Measurements from ENCODE around the gene ZNG1B. TPM values are rescaled to one million over a fixed set of nuclear protein-coding genes. Genes with fewer than 3 reads are reported as not detected.
"Not testable (repeated sequence)": the region's sequence is repeated elsewhere in the genome, so short reads cannot be mapped to it uniquely, and the experiment has no call there.

Gene ZNG1B
- polyA plus RNA-seq, 1 of the 3 experiments (the other 2 are of a cell fraction), result 14.5 TPM

DNA sequence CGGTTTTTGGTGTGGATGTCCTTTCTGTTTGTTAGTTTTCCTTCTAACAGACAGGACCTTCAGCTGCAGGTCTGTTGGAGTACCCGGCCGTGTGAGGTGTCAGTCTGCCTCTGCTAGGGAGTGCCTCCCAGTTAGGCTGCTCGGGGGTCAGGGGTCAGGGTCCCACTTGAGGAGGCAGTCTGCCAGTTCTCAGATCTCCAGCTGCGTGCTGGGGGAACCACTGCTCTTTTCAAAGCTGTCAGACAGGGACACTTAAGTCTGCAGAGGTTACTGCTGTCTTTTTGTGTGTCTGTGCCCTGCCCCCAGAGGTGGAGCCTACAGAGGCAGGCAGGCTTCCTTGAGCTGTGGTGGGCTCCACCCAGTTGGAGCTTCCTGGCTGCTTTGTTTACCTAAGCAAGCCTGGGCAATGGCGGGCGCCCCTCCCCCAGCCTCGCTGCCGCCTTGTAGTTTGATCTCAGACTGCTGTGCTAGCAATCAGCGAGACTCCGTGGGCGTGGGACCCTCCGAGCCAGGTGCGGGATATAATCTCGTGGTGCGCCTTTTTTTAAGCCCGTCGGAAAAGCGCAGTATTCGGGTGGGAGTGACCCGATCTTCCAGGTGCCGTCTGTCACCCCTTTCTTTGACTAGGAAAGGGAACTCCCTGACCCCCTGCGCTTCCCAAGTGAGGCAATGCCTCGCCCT is 39.3 kb downstream of the ZNG1B start:
- H3K4me2 ChIP-seq; H3K36me3 ChIP-seq (replicated peaks in 1 of 2; ENCODE audit: control insufficient read depth in 1 of 2, insufficient read depth in 2 of 2, low read length in 1 of 2); CTCF ChIA-PET; DNase-seq; H3K9me2 ChIP-seq; H3K27ac ChIP-seq (ENCODE audit: low read depth in 2 of 2, low read length in 1 of 2); H4K20me1 ChIP-seq (ENCODE audit: insufficient read depth); H2AFZ ChIP-seq (ENCODE audit: low read depth); POLR2A ChIA-PET; H3K4me1 ChIP-seq (ENCODE audit: control insufficient read depth in 1 of 2, insufficient read depth in 2 of 2, low read depth in 1 of 2, low read length in 1 of 2); H3K9ac ChIP-seq; H3K4me3 ChIP-seq (ENCODE audit: low read depth in 2 of 2, low read length in 1 of 2); H3K79me2 ChIP-seq (ENCODE audit: insufficient read depth); H3K27me3 ChIP-seq (ENCODE audit: insufficient read depth); H3K9me3 ChIP-seq; H3F3A ChIP-seq (replicated peaks; ENCODE audit: insufficient read depth): not testable (repeated sequence)
- 99% methylated on average over 17 of the region's 24 CpGs for WGBS (ENCODE audit: low lambda C conversion rate)

DNA sequence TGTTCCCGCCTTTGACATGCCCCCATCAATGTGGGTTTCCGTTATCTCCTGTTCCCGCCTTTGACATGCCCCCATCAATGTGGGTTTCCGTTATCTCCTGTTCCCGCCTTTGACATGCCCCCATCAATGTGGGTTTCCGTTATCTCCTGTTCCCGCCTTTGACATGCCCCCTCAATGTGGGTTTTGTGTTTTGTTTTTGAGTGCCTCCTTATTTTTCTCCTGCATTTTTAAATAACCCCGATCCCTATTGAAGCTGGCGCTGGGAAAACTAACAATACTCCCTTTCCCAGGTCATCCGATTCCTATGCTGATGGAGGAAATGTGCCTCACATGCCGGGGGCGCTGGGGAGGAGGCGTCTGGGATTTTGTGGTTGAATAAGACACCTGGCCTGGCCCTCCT is 59.0 kb downstream of the ZNG1B start:
- H4K20me1 ChIP-seq (ENCODE audit: insufficient read depth); CTCF ChIA-PET; POLR2A ChIA-PET; H3K79me2 ChIP-seq (ENCODE audit: insufficient read depth); H3K27ac ChIP-seq (ENCODE audit: low read depth in 2 of 2, low read length in 1 of 2); H3K4me1 ChIP-seq (ENCODE audit: control insufficient read depth in 1 of 2, insufficient read depth in 2 of 2, low read depth in 1 of 2, low read length in 1 of 2); DNase-seq; H3K36me3 ChIP-seq (replicated peaks in 1 of 2; ENCODE audit: control insufficient read depth in 1 of 2, insufficient read depth in 2 of 2, low read length in 1 of 2); H3K4me2 ChIP-seq; H3K4me3 ChIP-seq (ENCODE audit: low read depth in 2 of 2, low read length in 1 of 2); H2AFZ ChIP-seq (ENCODE audit: low read depth); H3F3A ChIP-seq (replicated peaks; ENCODE audit: insufficient read depth); H3K9me2 ChIP-seq; H3K9ac ChIP-seq; H3K27me3 ChIP-seq (ENCODE audit: insufficient read depth); H3K9me3 ChIP-seq: not testable (repeated sequence)
- 98% methylated on average over 13 of the region's 13 CpGs for WGBS (ENCODE audit: low lambda C conversion rate)

DNA sequence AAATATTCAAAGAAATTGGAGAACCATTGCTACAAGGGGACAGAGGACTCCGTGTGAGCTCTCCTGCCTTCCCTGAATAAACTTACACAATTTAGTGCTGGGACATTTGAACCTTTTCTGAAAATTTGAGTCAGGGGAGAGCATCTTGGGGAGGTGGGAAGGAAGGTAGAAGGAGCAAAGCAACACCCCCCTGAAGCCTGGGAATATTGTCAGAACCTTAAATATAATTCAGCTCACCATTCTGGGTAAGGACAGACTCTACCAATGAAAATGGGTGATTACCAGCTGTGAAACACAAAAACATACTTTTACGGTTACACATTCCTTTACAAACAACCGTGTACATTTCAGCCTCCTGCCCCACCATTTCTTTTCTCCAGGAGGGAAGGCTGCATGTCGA is 60.9 kb downstream of the ZNG1B start, which contains the start of gene FOXD4L1:
FOXD4L1 (plus strand) TSS at position 301 of the 400 bp plus-strand sequence. CDS start 592 bp downstream, outside the sequence.
- CTCF ChIA-PET; H3K79me2 ChIP-seq (ENCODE audit: insufficient read depth); H3K4me2 ChIP-seq; H3K9ac ChIP-seq; H3K9me2 ChIP-seq; H3K27ac ChIP-seq (ENCODE audit: low read depth in 2 of 2, low read length in 1 of 2); H2AFZ ChIP-seq (ENCODE audit: low read depth); H3F3A ChIP-seq (replicated peaks; ENCODE audit: insufficient read depth); DNase-seq; H3K4me1 ChIP-seq (ENCODE audit: control insufficient read depth in 1 of 2, insufficient read depth in 2 of 2, low read depth in 1 of 2, low read length in 1 of 2); H3K4me3 ChIP-seq (ENCODE audit: low read depth in 2 of 2, low read length in 1 of 2); H3K27me3 ChIP-seq (ENCODE audit: insufficient read depth); H4K20me1 ChIP-seq (ENCODE audit: insufficient read depth); POLR2A ChIA-PET; H3K36me3 ChIP-seq (replicated peaks in 1 of 2; ENCODE audit: control insufficient read depth in 1 of 2, insufficient read depth in 2 of 2, low read length in 1 of 2); H3K9me3 ChIP-seq: not testable (repeated sequence)
- WGBS (ENCODE audit: low lambda C conversion rate), result 87% methylated on average over 4 of the region's 4 CpGs

DNA sequence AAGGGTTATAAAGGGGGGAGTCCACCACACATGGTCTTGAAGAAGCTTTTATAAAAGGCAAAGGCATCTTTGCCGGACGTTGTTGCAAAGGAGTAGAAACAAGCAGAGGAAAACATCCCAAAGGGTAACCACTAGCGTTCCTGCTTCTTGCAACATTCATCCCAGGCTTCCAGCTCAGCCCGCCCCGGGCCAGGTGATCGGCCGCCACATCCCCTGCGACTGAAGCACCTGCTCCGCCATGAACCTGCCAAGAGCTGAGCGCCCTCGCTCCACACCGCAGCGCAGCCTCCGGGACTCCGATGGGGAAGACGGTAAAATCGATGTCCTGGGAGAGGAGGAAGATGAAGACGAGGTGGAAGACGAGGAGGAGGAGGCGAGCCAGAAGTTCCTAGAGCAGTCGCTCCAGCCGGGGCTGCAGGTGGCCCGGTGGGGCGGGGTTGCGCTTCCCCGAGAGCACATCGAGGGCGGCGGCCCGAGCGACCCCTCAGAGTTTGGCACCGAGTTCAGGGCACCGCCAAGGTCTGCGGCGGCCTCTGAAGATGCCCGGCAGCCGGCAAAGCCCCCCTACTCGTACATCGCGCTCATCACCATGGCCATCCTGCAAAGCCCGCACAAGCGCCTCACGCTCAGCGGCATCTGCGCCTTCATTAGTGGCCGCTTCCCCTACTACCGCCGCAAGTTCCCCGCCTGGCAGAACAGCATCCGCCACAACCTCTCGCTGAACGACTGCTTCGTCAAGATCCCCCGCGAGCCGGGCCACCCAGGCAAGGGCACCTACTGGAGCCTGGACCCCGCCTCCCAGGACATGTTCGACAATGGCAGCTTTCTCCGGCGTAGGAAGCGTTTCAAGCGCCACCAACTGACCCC is 61.8 kb downstream of the ZNG1B start:
- H2AFZ ChIP-seq (ENCODE audit: low read depth); H3K4me3 ChIP-seq (ENCODE audit: low read depth in 2 of 2, low read length in 1 of 2); H3K4me2 ChIP-seq; H3F3A ChIP-seq (replicated peaks; ENCODE audit: insufficient read depth); H3K9ac ChIP-seq; H3K9me2 ChIP-seq; H3K36me3 ChIP-seq (replicated peaks in 1 of 2; ENCODE audit: control insufficient read depth in 1 of 2, insufficient read depth in 2 of 2, low read length in 1 of 2); H4K20me1 ChIP-seq (ENCODE audit: insufficient read depth); H3K9me3 ChIP-seq; H3K79me2 ChIP-seq (ENCODE audit: insufficient read depth); POLR2A ChIA-PET; H3K4me1 ChIP-seq (ENCODE audit: control insufficient read depth in 1 of 2, insufficient read depth in 2 of 2, low read depth in 1 of 2, low read length in 1 of 2); CTCF ChIA-PET; DNase-seq; H3K27ac ChIP-seq (ENCODE audit: low read depth in 2 of 2, low read length in 1 of 2): not testable (repeated sequence)
- WGBS (ENCODE audit: low lambda C conversion rate), result 96% methylated on average over 18 of the region's 62 CpGs
- H3K27me3 ChIP-seq (ENCODE audit: insufficient read depth), result peaks cover 11% of the 10 kb centered on the region; the same call in 1 of the 2 replicates

DNA sequence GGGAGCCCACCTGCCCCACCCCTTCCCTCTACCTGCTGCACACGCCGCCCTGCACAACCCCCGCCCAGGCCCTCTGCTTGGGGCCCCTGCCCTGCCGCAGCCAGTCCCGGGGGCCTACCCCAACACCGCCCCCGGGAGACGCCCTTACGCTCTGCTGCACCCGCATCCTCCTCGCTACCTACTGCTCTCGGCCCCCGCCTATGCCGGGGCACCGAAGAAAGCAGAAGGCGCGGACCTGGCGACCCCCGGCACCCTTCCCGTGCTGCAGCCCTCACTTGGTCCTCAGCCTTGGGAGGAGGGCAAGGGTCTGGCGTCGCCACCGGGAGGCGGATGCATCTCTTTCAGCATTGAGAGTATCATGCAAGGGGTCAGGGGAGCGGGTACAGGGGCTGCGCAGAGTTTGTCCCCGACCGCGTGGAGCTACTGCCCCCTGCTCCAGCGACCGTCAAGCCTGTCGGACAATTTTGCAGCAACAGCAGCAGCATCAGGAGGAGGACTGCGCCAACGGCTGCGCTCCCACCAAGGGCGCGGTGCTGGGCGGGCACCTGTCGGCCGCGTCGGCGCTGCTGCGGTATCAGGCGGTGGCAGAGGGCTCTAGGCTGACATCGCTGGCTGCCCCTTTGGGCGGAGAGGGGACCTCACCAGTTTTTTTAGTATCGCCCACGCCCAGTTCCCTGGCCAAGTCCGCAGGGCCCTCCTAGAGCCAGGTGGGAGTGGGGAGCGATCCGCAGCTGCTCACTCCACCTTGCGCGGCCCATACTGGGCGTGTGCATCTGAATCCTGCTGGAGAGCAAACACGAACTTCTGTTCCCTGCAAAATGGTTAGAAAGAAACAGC is 62.6 kb downstream of the ZNG1B start:
- WGBS (ENCODE audit: low lambda C conversion rate), result 18% methylated on average over 13 of the region's 56 CpGs
- H3K4me1 ChIP-seq (ENCODE audit: control insufficient read depth in 1 of 2, insufficient read depth in 2 of 2, low read depth in 1 of 2, low read length in 1 of 2); H2AFZ ChIP-seq (ENCODE audit: low read depth); H3K9me3 ChIP-seq; H3K27ac ChIP-seq (ENCODE audit: low read depth in 2 of 2, low read length in 1 of 2); H4K20me1 ChIP-seq (ENCODE audit: insufficient read depth); H3K4me2 ChIP-seq; POLR2A ChIA-PET; H3K36me3 ChIP-seq (replicated peaks in 1 of 2; ENCODE audit: control insufficient read depth in 1 of 2, insufficient read depth in 2 of 2, low read length in 1 of 2); CTCF ChIA-PET; H3K79me2 ChIP-seq (ENCODE audit: insufficient read depth); H3K9ac ChIP-seq; H3K4me3 ChIP-seq (ENCODE audit: low read depth in 2 of 2, low read length in 1 of 2); DNase-seq; H3F3A ChIP-seq (replicated peaks; ENCODE audit: insufficient read depth); H3K9me2 ChIP-seq: not testable (repeated sequence)
- H3K27me3 ChIP-seq (ENCODE audit: insufficient read depth), result peaks cover 12% of the 10 kb centered on the region; the same call in 1 of the 2 replicates

DNA sequence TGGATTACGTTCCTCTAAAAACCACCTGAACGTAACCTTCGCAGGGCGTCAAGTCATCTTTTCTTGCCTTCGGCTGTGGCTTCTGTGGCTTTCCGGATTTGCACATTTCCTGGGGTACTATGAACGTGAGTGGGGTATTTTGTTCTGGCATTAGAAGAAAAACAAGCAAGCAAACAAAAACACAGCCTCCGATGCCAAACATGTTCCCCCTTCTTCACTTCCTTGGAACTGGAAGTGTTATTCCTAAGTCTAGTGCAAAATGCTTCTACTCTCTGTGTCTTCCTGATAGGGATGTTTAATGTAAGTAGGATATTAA is 63.2 kb downstream of the ZNG1B start:
- POLR2A ChIA-PET; H3K79me2 ChIP-seq (ENCODE audit: insufficient read depth); H3K9ac ChIP-seq; H3K36me3 ChIP-seq (replicated peaks in 1 of 2; ENCODE audit: control insufficient read depth in 1 of 2, insufficient read depth in 2 of 2, low read length in 1 of 2); H3K9me2 ChIP-seq; DNase-seq; H4K20me1 ChIP-seq (ENCODE audit: insufficient read depth); CTCF ChIA-PET; H3K9me3 ChIP-seq; H2AFZ ChIP-seq (ENCODE audit: low read depth); H3K27ac ChIP-seq (ENCODE audit: low read depth in 2 of 2, low read length in 1 of 2); H3K4me3 ChIP-seq (ENCODE audit: low read depth in 2 of 2, low read length in 1 of 2); H3F3A ChIP-seq (replicated peaks; ENCODE audit: insufficient read depth); H3K4me2 ChIP-seq; H3K4me1 ChIP-seq (ENCODE audit: control insufficient read depth in 1 of 2, insufficient read depth in 2 of 2, low read depth in 1 of 2, low read length in 1 of 2): not testable (repeated sequence)
- 49% methylated on average over 8 of the region's 8 CpGs for WGBS (ENCODE audit: low lambda C conversion rate)
- peaks cover 12% of the 10 kb centered on the region; the same call in 1 of the 2 replicates for H3K27me3 ChIP-seq (ENCODE audit: insufficient read depth)

Data from SK-N-SH (cell line).